Measurements from ENCODE around the gene EVC.
"Not testable (repeated sequence)": the region's sequence is repeated elsewhere in the genome, so short reads cannot be mapped to it uniquely, and the experiment has no call there.

EVC gene

GRCh38 chr4:5708449-5709206, 2.4 kb upstream of the EVC start, which contains the start of gene EVC2:
TSS of gene EVC2 (minus strand) at chr4:5708559. CDS start at chr4:5708513, 46 bp downstream.
- DNase-seq (ENCODE audit: low spot score): peak; percentile 94

- DNase-seq (ENCODE audit: low spot score): no peak
Observed at GRCh38 chr4:5709207-5709575, 1.8 kb upstream of the EVC start.

DNA sequence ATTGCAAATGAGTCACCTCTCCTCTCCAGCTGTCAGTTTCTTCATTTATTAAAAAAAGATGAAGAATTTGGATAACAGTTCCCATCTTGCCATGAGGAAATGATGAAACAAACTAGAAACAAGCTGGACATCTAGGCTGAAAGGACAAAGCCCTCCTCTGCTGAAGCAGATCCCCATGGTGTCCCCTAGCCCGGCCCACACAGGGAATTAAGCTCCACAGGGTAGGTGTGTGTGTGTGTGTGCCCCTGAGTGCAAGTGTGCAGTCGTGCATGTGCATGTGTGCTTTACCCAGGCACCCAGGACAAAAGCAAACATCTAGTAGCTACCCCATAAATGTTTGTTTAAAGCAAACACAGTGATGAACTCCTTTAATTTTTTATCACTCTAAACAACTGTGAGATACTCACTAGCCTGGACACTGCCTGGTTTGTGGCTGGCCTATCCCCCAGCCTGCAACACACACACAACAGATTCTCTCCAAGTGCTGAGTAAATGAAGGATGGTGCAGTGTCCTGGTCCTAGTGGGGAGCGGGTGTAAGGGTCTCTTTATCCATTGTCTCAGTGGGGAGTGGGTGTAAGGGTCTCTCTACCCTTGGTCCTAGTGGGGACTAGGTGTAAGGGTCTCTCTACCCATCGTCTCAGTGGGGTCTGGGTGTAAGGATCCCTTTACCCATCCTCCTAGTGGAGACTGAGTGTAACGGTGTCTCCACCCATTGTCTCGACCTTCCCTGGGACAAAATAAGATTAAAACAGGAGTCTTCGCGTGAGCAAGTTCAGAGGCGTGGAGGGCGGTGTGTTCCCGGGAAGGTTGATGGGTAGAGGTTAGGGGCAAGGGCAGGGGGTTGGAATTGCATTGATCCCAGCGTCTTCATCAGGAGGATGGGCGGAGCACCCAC, 688 bp upstream of the EVC start:
- DNase-seq (ENCODE audit: low spot score): peak; percentile 64

DNA sequence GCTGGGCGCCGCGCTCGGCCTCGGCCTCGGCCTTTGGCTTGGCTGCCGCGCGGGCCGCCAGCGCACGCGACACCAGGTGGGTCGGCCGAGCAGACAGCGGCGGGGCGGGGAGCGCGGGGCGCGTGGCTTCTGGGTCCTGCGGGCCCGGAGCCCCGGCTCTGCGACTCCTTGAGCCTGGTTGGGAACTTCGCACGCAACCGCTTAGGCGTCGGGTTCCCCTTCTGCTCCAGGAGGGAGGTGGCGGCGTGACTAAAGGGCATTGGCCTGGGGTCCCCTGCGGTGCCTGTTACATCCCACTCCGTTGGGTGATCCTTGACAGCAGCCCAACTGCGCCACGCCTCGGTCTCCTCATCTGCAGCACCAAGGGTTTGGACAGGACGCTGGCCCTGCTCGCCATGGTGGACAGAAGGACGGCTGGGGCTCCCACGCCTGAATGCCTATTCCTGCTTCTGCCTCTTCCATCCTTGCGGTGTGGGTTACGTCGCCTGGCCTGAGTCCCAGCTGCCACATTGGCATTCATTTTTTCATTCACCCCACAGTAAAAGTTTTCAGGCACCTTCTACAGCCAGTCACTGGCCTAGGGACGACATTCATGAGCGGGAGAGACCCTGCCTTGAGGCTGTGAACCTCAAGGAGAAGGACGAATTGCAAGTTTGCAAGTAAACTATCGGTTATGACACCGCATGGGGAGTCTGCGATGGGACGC, 631 bp downstream of the EVC start:
- DNase-seq (ENCODE audit: low spot score): peak; percentile 73

DNA sequence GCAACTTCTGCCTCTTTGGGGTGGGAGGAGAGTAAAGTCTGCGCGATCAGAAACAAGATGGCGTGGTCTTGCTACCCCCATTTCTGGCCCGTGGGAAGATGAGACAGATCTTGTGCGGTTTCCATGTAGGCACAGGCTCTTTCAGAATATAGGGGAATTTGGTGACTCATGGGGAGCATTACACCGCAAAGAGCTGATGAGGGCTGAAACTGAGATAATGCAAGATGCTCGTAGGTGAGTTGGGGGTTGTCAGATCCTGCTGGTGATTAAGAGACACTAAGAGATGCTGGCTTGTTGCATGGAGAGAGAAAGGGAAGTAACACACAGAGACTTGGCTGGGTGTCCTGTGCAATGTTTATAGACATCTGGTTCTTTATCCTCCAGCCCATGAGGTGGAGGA, 1.5 kb downstream of the EVC start:
- DNase-seq (ENCODE audit: low spot score): peak; percentile 30

GRCh38 chr4:5712931-5713330, 1.9 kb downstream of the EVC start:
- no peak for DNase-seq (ENCODE audit: low spot score)

- DNase-seq (ENCODE audit: low spot score): no peak
Observed at GRCh38 chr4:5713861-5714260, 2.9 kb downstream of the EVC start.

- DNase-seq (ENCODE audit: low spot score): no peak
Observed at GRCh38 chr4:5715357-5715756, 4.4 kb downstream of the EVC start.

GRCh38 chr4:5716391-5716790, 5.4 kb downstream of the EVC start:
- DNase-seq (ENCODE audit: low spot score): no peak

DNA sequence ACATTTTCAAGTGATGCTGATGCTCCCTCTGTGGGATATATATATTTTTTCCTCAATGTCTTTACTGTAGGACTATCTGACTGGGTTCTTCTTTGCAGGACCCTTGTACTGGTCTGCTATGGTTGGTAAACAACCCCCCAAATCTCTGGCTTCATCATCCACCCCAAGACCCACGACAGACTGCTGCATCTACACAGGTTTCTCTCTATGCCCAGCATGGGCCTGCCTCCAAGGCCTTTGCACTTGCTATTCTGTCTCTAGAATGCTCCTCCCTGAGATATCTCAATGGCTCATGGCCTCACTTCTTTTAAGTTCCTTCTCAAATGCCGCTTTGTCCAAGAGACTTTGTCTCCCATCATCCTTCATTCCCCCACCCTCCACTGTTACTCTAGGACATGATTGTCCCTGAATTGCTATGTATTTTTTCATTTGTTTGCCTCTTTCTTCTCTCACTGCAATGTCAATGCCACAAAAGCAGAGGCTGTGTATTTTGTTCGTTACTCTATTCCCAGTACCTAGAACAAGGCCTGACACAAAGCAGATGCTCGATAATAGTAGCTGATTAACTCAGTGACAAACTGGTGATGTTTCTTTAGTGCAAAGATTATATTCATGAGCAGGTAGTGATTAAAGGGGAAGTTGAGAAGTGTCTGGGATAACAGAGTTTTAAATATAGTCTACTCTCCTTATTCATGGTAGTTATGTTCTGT, 6.6 kb downstream of the EVC start:
- DNase-seq (ENCODE audit: low spot score): no peak

DNA sequence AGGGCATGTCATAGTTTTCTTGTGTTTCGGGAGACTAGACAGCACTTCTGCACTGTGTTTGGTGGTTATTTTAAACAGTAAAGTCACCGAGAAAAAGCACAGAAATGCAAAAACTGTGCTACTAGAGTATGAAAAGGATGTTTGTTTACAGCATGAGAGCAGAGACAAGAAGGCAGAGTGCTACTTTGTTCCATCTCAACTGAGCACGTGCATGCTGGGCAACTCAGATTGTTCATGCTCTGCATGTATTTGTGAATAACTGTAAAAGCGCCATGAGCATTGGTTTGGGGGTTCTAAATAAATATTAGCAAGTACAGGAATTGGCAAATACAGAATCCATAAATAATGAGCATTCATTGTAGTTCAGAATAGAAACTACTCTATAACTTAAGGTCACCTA, 7.4 kb downstream of the EVC start:
- DNase-seq (ENCODE audit: low spot score): no peak

- no peak for DNase-seq (ENCODE audit: low spot score)
Observed at GRCh38 chr4:5719350-5720055, 8.5 kb downstream of the EVC start.

DNA sequence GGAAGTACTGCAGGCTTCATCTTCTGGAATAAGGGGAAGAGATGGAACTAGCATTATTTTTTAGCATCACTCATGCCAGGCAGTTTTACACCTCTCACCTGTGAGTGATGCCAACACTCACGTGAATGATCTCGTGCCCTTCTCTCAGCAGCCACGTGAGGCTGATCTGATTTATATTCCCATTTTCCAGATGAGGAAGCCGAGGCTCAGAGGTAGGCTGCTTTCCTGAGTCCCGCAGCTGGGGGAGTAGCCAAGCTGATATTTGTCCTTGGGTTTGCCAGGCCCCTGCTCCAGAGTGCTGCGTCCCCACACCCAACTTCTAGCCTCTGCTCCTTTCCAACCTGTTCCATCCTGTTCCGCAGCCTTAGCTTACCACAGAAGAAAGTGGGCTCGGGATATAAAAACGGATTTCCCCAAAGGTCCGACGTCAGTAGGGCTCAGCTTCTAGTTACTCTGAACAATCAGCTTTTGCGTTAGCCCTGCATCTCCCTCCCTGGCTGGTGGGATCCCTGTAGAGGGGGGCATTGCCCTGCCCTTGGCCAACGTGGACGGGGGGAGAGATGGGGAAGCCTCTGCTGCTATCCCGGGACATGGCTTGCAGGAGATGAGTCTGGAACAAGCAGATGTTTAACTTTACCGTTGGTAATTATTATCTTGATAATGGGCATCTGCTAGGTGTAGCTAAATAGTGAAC, 9.3 kb downstream of the EVC start:
- DNase-seq (ENCODE audit: low spot score): no peak

DNA sequence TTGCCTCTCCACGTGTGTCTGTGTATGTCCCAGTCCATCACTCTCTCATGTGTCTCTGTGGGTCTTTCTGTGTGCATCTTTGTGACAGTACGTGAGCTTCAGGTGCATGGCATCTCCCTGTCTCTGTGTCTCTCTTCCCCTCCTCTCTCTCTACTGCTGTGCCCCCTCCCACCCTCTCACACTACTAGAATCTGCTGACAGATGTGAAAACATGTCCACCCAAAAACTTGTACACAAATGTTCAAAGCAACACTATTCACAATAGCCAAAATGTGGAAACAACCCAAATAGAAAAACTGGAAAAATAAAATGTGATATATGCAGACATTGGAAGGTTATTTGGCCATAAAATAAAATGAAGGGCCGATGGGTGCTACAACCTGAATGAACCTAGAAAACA, 10.0 kb downstream of the EVC start:
- no peak for DNase-seq (ENCODE audit: low spot score)

DNA sequence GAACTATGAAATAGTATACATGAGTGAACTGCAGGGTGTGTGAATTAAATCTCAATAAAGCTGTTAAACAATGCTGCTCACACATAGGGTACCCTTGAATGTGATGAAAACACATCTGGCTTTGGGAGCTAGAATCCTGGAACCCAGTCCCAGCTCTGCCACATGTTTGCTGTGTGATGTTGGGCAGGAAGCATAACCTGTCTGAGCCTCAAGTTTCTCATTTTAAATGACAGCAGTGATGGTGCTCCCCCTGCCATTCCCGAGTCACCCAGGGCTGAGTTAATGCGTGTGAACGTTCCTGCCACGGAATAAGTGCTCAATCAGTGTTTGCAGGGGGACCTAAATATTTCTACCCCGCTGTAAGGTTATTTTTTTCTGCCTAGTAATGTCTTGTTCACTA, 10.9 kb downstream of the EVC start:
- no peak for DNase-seq (ENCODE audit: low spot score)

GRCh38 chr4:5722328-5722727, 11.3 kb downstream of the EVC start:
- peak; percentile 56 for DNase-seq (ENCODE audit: low spot score)

GRCh38 chr4:5724377-5724776, 13.4 kb downstream of the EVC start:
- DNase-seq (ENCODE audit: low spot score): no peak

DNA sequence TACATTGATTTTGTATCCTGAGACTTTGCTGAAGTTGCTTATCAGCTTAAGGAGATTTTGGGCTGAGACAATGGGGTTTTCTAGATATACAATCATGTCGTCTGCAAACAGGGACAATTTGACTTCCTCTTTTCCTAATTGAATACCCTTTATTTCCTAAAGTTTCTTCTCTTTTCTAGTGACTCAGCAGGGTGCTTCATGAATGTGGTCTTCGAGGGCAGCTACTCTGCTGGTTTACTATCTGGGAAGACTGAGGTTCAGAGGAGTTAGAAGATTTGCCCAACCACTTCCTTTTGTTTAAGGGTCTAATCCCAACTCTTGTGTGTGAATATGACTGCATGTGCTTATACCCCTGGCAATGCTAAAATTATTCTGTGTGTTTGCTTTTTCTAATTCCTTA, 17.4 kb downstream of the EVC start:
- not testable (repeated sequence) for DNase-seq (ENCODE audit: low spot score)

- DNase-seq (ENCODE audit: low spot score): no peak
Observed at GRCh38 chr4:5730436-5730835, 19.4 kb downstream of the EVC start.
